NCI-H1105 treated with DMSO at 0.1 percent for 48 hours (cell line): Measurements from ENCODE around the gene NCF1.
"Not testable (repeated sequence)": the region's sequence is repeated elsewhere in the genome, so short reads cannot be mapped to it uniquely, and the experiment has no call there.

Source experiments
- DNase-seq: peaks from one replicate; lab custom pipeline; 2025; lab: John Stamatoyannopoulos, UW

Gene NCF1

GRCh38 chr7:74788369-74789150 is 14.7 kb downstream of the NCF1 start:
- peak; percentile 69 for DNase-seq

- not testable (repeated sequence) for DNase-seq
Measured at GRCh38 chr7:74789200-74789736, 15.5 kb downstream of the NCF1 start.

- DNase-seq: not testable (repeated sequence)
Measured at GRCh38 chr7:74797848-74798622, 24.2 kb downstream of the NCF1 start.

- not testable (repeated sequence) for DNase-seq
Measured at GRCh38 chr7:74798644-74799043, 24.8 kb downstream of the NCF1 start.

- DNase-seq: not testable (repeated sequence)
Measured at GRCh38 chr7:74815882-74816281, 42.1 kb downstream of the NCF1 start.

GRCh38 chr7:74820146-74820805 is 46.5 kb downstream of the NCF1 start:
- not testable (repeated sequence) for DNase-seq

- not testable (repeated sequence) for DNase-seq
Measured at GRCh38 chr7:74821259-74821658, 47.4 kb downstream of the NCF1 start.

- not testable (repeated sequence) for DNase-seq
Measured at GRCh38 chr7:74829959-74830358, 56.1 kb downstream of the NCF1 start.

GRCh38 chr7:74830411-74830810 is 56.6 kb downstream of the NCF1 start:
- not testable (repeated sequence) for DNase-seq
